ENCODE results near the gene PADI4.

PADI4 gene

DNA sequence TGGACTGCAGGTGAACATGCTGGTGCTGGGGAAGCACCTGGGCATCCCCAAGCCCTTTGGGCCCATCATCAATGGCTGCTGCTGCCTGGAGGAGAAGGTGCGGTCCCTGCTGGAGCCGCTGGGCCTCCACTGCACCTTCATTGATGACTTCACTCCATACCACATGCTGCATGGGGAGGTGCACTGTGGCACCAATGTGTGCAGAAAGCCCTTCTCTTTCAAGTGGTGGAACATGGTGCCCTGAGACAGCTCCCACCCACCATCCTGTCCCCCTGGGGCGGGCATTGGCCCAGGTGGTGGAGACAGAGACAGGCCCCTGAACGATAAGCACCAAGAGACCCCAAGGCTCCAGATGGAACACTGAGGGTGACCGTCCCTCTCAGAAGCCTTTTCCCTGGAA lies 25.2 kb upstream of the PADI4 start:
- DNase-seq: no peak

- no peak for DNase-seq
Measured at GRCh38 chr1:17286646-17287045, 21.4 kb upstream of the PADI4 start.

DNA sequence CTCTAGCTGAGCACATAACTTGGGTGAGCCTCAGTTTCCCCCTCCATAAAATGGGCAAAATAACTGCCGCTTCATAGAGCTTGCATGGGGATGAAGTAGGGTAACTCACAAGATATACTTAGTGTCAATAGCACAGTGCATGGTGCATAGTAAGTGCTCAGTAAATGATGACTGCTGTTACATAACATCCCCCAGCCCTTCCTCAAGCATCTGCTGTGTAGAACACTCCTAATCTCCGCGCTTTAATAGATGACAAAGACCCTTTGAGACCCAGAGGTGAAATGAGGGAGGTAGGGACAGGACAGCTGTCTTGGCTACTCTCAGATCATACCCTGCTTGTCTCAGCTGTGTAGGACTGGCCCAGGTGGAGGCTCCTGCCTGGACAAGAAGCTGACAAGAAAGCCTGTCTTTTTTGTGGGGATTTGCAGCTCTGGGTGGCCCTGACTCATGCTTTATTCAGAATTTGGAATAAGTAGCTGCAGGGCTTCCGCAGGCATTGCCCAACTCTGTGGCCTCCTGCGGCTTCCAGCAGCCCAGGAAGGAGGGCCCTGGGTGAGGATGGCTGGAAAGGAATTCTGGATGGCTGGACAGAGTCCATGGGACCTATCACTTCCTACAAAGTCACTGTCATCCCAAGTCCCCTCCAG lies 20.7 kb upstream of the PADI4 start:
- DNase-seq: no peak

DNA sequence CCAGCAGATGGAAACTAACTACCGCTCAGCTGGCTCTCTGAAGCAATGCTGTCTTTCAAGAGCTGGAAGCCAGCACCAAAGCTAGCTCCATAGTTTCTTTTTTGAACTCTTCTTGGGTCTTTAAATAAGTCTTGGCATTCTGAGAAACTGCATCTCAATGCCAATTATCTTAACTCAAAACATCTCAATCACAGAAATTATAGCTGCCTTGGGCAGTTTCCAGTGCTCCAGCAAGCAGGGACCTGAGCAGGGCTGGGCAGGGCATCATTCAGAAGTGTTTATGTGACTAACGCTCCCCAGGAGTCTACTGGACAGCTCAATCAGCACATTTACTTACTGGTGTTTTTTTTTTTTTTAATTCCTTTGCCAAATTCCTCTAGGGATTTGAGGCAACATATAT lies 18.3 kb upstream of the PADI4 start:
- DNase-seq: no peak

DNA sequence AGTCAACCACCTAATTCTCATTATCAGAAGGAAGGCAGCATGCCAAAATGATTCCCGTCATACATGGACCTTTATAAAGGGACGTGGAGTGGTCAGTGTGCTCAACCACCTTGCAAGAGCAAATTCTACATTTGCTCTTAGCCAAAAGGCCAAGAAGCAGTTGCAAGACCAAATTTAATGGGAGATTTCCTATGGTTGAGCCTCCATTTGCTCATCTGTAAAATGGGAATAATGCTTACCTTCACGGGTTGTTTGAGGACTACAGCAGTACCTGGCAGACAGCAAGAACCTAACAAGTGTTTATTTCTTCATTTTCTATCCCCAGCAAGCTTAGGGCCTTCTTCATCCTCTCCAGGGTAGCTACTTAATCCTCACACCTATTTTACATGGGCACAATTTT lies 17.4 kb upstream of the PADI4 start:
- DNase-seq: no peak

GRCh38 chr1:17292299-17293160 lies 15.5 kb upstream of the PADI4 start:
- no peak for DNase-seq

GRCh38 chr1:17293681-17294425 lies 14.1 kb upstream of the PADI4 start:
- no peak for DNase-seq

DNA sequence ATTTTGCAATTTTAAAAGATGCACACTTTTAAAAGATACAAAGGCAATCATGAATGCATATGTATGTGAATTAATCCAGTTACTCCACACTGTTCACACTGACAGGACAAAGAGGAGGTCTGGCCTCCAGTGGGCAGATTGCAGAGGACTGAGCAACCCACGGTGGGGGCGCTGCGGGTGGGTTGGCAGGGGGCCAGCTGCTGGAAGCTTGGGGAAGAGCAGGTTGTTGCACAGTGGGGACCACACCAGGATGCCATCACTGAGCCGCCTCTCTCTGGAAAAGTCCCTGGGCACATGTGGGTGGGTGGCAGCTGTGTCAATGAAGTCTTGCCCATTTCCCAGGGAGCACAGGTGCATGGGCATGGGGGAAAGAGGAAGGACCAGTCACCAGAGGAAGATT lies 12.7 kb upstream of the PADI4 start:
- DNase-seq: no peak

DNA sequence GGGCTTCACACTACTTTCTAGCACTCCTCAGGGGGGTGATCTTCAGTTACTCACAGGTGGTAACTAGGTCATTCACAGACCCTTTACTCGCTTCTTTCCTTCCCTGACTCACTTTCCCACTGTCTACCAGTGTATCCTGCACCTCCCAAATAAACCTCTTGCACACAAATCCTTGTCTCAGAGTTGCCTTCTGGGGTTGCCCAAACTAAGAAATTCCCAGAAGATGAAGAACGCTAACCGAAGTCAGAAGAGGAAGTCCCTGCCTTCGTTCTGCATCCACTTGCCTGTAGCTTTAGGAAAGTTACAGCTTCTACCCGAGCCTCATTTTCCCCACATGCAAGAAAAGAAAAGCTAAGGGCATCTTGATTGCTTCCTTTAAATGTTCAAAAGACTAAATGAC lies 11.9 kb upstream of the PADI4 start:
- no peak for DNase-seq

- DNase-seq: no peak
Measured at GRCh38 chr1:17297991-17298390, 10.0 kb upstream of the PADI4 start.

DNA sequence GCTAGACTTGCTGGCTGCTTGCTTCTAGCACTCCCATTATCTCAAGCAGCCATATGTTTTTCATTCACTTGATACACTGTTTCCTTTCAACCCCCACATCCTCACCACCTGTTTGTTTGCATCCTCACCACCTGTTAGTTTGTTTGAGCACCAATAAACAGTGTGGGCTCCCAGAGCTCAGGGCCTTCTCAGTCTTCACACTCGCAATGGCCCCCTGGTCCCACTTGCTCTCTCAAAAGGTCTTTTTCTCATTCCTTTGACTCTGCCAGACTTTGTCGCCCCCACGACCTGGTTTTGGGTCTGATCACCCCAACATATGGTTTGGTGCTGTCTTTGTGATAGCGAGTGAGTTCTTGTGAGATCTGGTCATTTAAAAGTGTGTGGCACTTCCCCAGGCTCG lies 6.2 kb upstream of the PADI4 start:
- no peak for DNase-seq

GRCh38 chr1:17304151-17304825 lies 3.7 kb upstream of the PADI4 start:
- DNase-seq: no peak

DNA sequence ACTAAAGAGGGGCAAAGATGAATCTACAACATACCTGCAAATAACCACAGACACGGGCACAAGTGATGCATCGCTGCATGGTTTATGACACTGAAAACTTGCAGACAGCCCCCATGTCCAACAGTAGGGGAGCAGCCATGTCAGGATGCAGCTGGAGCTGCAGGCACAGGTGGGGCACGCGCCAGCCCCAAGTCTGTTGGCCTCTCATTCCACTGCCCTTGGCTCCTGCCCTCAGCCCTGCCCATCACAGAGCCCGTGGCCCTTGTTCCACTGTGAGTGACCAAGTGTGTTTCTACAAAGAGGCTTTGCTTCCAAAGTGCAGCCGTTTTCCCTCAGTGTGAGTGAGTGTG lies 3.2 kb upstream of the PADI4 start:
- no peak for DNase-seq

DNA sequence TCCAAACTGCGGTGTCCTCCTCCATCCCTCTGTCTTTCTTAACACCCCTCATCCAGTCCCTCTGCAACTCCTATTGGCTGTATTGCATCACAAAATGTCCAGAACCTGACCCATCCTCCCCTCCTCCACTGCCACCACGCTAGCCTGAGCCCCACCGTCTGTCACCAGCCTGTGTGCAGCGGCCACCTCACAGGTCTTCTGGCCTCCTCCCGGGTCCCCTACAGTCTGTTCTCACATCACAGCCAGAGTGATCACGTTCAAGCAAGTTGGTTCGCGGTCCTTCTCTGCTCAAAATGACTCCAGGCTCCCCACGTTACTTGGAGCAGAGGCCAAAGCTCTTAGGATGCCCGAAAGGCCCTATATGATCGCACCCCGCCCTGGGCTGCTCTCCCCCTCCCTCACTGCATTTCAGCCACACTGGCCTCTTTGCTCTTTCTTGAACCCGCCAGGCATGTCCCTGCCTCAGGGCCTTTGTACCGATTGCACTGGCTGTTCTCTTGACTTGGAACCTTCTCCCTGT lies 2.4 kb upstream of the PADI4 start:
- DNase-seq: no peak

GRCh38 chr1:17306407-17306806 lies 1.6 kb upstream of the PADI4 start:
- no peak for DNase-seq

GRCh38 chr1:17306921-17307320 lies 1.1 kb upstream of the PADI4 start:
- no peak for DNase-seq

DNA sequence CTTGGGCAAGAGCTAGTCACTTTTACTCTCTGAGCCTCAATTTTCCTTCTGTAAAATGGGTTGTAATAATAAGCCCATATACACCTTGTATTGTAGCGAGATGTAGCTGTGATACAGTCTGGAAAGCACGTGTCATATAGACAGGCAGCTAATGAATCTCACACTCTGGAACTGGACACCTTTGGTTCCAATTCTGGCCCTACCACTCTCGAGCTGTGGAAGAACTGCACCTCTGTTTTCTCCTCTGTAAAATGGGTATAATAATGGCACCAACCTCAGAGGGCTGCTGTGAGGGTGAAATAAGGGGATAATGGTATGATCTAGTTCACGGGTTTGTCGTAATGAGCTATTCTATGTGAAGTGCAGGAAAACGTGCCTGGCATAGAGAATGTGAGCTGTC lies 668 bp upstream of the PADI4 start:
- no peak for DNase-seq

GRCh38 chr1:17308593-17308992 lies 596 bp downstream of the PADI4 start:
- DNase-seq: no peak

- no peak for DNase-seq
Measured at GRCh38 chr1:17309426-17310067, 1.6 kb downstream of the PADI4 start.

- DNase-seq: no peak
Measured at GRCh38 chr1:17310068-17310640, 2.2 kb downstream of the PADI4 start.

- no peak for DNase-seq
Measured at GRCh38 chr1:17313530-17314309, 5.7 kb downstream of the PADI4 start.

All from activated CD4-positive, alpha-beta T cell treated with anti-CD3 and anti-CD28 coated beads, Interleukin-2, amount 50 U/mL, for 1 hour (primary cell).